GM10266 (cell line): Measurements from ENCODE around the gene CCDC91.

Source experiments
- DNase-seq: peaks from one replicate; pipeline ENCODE4 v3.0.0; 2012; ENCODE audit errors: extremely low spot score
- TF ChIP-seq, protein P1 (sequence below): IDR thresholded peaks from 2 replicates; pipeline ENCODE4 v1.5.1; 2012; ENCODE audit warnings: mild to moderate bottlenecking, low read depth; ENCODE audit not compliant: control insufficient read depth, insufficient read depth; ENCODE audit errors: missing control alignments

CCDC91 gene

DNA sequence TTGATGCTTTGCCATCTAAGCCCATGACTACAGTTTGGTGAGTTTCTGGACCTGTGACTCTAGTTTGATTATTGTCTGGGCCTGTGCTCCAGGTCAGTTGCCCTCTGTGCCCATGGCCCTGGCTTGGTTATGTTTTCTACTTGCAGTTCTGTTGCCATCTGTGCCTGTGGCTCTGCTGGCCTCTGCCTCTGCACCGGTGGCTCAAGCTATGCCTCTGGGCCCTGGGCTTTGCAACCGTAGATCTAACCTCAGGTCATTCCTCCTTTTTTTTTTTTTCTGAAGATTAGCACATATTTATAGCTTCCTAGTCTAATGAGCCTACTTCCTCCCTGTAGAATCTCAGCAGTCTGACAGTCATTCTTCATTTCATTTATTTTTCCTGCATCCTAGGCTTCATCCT, 161.2 kb downstream of the CCDC91 start:
- DNase-seq, result no peak
- TF ChIP-seq, protein P1, sequence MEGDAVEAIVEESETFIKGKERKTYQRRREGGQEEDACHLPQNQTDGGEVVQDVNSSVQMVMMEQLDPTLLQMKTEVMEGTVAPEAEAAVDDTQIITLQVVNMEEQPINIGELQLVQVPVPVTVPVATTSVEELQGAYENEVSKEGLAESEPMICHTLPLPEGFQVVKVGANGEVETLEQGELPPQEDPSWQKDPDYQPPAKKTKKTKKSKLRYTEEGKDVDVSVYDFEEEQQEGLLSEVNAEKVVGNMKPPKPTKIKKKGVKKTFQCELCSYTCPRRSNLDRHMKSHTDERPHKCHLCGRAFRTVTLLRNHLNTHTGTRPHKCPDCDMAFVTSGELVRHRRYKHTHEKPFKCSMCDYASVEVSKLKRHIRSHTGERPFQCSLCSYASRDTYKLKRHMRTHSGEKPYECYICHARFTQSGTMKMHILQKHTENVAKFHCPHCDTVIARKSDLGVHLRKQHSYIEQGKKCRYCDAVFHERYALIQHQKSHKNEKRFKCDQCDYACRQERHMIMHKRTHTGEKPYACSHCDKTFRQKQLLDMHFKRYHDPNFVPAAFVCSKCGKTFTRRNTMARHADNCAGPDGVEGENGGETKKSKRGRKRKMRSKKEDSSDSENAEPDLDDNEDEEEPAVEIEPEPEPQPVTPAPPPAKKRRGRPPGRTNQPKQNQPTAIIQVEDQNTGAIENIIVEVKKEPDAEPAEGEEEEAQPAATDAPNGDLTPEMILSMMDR, result no peak

DNA sequence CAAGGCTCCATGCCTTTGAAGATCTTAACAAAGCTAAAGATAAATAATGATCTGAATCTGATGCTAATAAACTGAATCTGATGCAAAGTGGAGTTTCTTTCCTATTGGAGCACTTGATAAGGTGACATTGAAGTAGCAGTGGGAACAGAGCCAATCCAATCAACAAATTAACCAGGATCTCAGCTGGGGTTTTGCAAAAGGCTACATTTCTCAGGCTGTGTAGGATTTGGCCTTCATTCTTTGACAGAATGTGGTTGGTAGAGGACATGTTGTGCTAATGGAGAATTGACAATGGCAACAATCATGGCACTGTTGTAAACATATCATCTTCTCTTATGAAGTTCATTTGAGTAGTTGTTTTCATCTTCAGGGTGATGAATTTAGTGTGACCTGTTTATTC, 164.9 kb downstream of the CCDC91 start:
- TF ChIP-seq, protein P1, result no peak
- no peak for DNase-seq

DNA sequence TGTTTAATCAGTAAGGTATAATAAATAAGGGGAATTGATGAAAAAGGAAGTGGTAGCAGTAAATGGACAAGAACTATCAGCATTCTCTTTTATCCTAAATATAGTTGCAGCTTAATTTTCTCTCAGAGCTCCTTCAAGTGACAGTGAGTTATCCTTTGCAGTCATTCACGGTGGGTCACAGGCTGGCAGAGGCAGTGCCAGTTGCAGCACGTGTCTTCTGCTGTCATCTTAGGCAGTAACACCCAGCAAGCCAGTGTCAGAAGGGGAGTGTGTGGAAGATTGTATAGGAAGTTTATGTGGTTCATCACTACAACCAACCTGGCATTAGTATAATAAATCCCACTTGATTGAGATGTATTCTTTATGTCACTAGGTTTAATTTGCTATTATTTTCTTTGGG, 170.0 kb downstream of the CCDC91 start:
- DNase-seq, result no peak
- TF ChIP-seq, protein P1, result no peak

DNA sequence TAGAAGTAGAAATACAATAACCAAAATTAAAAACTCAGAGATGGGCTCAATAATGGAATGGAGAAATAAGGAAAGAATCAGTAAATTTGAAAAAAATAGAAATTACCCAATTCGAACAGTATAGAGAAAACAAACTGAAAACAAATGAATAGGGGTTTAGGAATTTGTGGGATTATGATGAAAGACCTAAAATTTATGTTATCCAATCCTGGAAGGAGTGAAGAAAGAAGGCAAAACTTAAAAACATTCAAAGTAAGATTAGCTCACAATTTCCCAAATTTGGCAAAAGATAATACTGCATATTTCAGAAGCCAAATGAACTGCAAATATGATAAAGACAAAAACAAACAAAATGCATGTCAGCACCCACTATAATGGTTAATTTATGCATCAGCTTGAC, 177.1 kb downstream of the CCDC91 start:
- TF ChIP-seq, protein P1, result no peak
- no peak for DNase-seq

DNA sequence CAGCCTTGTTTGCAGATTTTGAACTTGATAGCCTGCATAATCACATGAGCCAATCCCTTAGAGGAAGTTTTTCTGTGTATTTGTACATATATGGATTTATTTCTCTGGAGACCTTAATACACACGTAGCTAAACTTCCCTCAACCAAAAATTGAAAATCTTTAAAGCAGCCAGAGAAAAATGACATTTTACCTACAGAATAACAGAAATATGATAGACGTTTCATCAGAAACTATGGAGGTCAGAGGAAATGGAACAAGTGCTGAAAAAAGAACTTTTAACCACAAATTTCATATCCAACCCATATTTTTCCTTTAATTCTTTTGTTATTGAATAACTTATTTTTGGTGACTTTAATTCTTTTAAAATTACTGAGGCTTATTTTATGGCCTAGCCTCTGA, 177.7 kb downstream of the CCDC91 start:
- DNase-seq, result no peak
- TF ChIP-seq, protein P1, result no peak

DNA sequence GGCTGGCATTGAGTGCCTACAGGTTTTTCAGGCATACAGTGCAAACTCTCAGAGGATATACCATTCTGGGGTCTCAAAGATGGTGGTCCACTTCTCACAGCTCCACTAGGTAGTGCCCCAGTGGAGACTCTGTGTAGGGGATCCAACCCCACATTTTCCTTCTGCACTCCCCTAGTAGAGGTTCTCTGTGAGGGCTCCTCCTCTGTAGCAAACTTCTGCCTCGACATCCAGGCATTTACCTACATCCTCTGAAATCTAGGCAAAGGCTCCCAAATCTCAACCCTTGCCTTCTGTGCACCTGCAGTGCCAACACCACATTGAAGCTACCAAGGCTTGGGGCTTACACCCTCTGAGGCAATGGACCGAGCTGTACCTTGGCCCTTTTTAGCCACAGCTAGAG, 179.2 kb downstream of the CCDC91 start:
- TF ChIP-seq, protein P1, result no peak
- no peak for DNase-seq

DNA sequence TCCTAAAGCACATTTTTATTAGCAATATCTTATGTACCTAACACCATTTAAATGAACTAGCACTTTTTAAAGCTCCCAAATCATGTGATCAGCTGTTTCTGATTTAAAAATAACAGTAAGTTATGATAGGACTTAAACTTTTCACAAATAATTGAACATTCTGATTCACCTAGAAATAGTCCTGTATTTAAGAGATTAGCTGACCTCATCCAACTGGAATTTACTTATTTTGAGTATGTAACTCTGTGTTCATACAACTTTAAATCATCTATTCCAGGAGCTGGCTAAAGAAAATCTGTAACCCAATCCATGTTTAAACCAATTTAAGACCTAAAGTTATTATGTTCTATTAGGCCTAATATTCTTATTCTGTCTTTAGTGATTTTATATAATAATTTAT, 184.3 kb downstream of the CCDC91 start:
- TF ChIP-seq, protein P1, result no peak
- DNase-seq, result no peak
